BE2C (cell line): ENCODE measurements around the gene NOTUM.
A peak's percentile ranks its signal among the peaks of the same experiment; 100 is the strongest.
"Not testable (repeated sequence)": the region's sequence is repeated elsewhere in the genome, so short reads cannot be mapped to it uniquely, and the experiment has no call there.

Experiments
- DNase-seq: peaks from one replicate; pipeline ENCODE4 v3.0.0-alpha.2; 2020
- H3K27me3 ChIP-seq: fragments of 250-450 bp; sonication (Bioruptor Pico); 2 replicates; pipeline ENCODE4 v1.5.1; 2020; ENCODE audit warnings: mild to moderate bottlenecking
- H3K36me3 ChIP-seq: fragments of 250-450 bp; sonication (Bioruptor Pico); 2 replicates; pipeline ENCODE4 v1.5.1; 2020; ENCODE audit warnings: mild to moderate bottlenecking
- H3K4me1 ChIP-seq: fragments of 250-450 bp; sonication (Bioruptor Pico); 2 replicates; pipeline ENCODE4 v1.5.1; 2020
- H3K4me3 ChIP-seq: 2 replicates; pipeline ENCODE4 v1.5.1; 2011; ENCODE audit warnings: low read depth, low read length
- H3K9me3 ChIP-seq: fragments of 250-450 bp; sonication (Bioruptor Pico); 2 replicates; pipeline ENCODE4 v1.5.1; 2020
- TF ChIP-seq, protein P1 (sequence below): IDR thresholded peaks from 2 replicates; pipeline ENCODE4 v1.5.1; 2012; ENCODE audit warnings: mild to moderate bottlenecking, low read depth, low read length

The NOTUM gene

GRCh38 chr17:81920612-81921536 lies 40.1 kb downstream of the NOTUM start:
- peaks cover 10% of the 10 kb centered on the region for H3K4me1 ChIP-seq
- no peaks in the 10 kb centered on the region for H3K27me3 ChIP-seq
- DNase-seq = no peak
- no peaks in the 10 kb centered on the region for H3K9me3 ChIP-seq
- peaks cover 32% of the 10 kb centered on the region for H3K36me3 ChIP-seq
- TF ChIP-seq, protein P1, sequence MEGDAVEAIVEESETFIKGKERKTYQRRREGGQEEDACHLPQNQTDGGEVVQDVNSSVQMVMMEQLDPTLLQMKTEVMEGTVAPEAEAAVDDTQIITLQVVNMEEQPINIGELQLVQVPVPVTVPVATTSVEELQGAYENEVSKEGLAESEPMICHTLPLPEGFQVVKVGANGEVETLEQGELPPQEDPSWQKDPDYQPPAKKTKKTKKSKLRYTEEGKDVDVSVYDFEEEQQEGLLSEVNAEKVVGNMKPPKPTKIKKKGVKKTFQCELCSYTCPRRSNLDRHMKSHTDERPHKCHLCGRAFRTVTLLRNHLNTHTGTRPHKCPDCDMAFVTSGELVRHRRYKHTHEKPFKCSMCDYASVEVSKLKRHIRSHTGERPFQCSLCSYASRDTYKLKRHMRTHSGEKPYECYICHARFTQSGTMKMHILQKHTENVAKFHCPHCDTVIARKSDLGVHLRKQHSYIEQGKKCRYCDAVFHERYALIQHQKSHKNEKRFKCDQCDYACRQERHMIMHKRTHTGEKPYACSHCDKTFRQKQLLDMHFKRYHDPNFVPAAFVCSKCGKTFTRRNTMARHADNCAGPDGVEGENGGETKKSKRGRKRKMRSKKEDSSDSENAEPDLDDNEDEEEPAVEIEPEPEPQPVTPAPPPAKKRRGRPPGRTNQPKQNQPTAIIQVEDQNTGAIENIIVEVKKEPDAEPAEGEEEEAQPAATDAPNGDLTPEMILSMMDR = no peak
- no peak overlapping the region for H3K4me3 ChIP-seq

- Histone ChIP-seq H3K4me3 (no peak overlapping the region), H3K9me3 (no peaks in the 10 kb centered on the region), H3K27me3 (no peaks in the 10 kb centered on the region), H3K36me3 (peaks cover 45% of the 10 kb centered on the region), H3K4me1 (peaks cover 6% of the 10 kb centered on the region; the same call in 1 of the 2 replicates)
- TF ChIP-seq, protein P1 = no peak
- no peak for DNase-seq
Measured at GRCh38 chr17:81918832-81919545, 42.0 kb downstream of the NOTUM start.

DNA sequence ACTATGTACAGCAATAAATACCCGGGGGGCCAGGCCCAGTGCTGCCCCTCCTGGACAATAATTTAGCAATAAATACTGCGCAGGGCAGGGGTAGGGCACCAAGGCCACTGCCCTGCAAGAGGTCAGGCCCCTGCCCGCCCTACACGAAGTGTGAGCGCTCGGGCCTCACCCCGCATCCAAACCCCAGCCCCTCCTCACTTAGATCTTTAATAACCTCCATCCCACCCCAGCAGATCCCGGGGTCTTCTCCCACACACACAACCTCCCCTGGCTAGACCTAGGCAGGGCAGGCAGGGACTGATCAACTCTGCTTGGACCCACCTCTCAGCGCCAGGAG lies 42.7 kb downstream of the NOTUM start:
- DNase-seq, H3K27me3 ChIP-seq, H3K4me1 ChIP-seq, H3K9me3 ChIP-seq: not testable (repeated sequence)
- Histone ChIP-seq H3K36me3 (peaks cover 52% of the 10 kb centered on the region), H3K4me3 (peak overlapping the region; percentile 58)
- TF ChIP-seq, protein P1 = 0 out of 2 replicates have a peak, but pooled peaks have one; percentile 24

- Histone ChIP-seq H3K9me3 (no peaks in the 10 kb centered on the region), H3K4me1 (peaks cover 6% of the 10 kb centered on the region; the same call in 1 of the 2 replicates), H3K4me3 (peak within 1 kb of the TSS; percentile 58), H3K27me3 (no peaks in the 10 kb centered on the region), H3K36me3 (peaks cover 50% of the 10 kb centered on the region)
- TF ChIP-seq, protein P1 = no peak
- peak; percentile 84 for DNase-seq
Measured at GRCh38 chr17:81917565-81918332, 43.2 kb downstream of the NOTUM start, which contains the start of gene SIRT7. TSS of gene SIRT7 (minus strand) at chr17:81918176. CDS start at chr17:81918131, 45 bp downstream.

GRCh38 chr17:81916234-81917001 lies 44.6 kb downstream of the NOTUM start:
- no peaks in the 10 kb centered on the region for H3K27me3 ChIP-seq
- H3K4me3 ChIP-seq = no peak overlapping the region
- peaks cover 50% of the 10 kb centered on the region for H3K36me3 ChIP-seq
- DNase-seq = no peak
- TF ChIP-seq, protein P1 = no peak
- H3K4me1 ChIP-seq = peaks cover 6% of the 10 kb centered on the region; the same call in 1 of the 2 replicates
- H3K9me3 ChIP-seq = no peaks in the 10 kb centered on the region
